SK-N-SH treated with all-trans-retinoic acid at 6 μM for 48 hours (cell line): ENCODE measurements around the gene APMAP.

ENCODE experiments used
- CREB5 ChIP-seq: fragments of 250-450 bp; sonication (Bioruptor Pico); IDR thresholded peaks from 2 replicates; pipeline ENCODE4 v1.5.1; 2020; ENCODE audit warnings: low read depth, mild to moderate bottlenecking, moderate library complexity
- SNAI2 ChIP-seq: fragments of 250-450 bp; sonication (Bioruptor Pico); IDR thresholded peaks from 2 replicates; pipeline ENCODE4 v1.5.0; 2020; ENCODE audit warnings: mild to moderate bottlenecking, moderate library complexity
- ZC3H10 ChIP-seq: fragments of 250-450 bp; sonication (Bioruptor Pico); IDR thresholded peaks from 2 replicates; pipeline ENCODE4 v1.5.1; 2021; ENCODE audit warnings: mild to moderate bottlenecking, moderate library complexity

DNA sequence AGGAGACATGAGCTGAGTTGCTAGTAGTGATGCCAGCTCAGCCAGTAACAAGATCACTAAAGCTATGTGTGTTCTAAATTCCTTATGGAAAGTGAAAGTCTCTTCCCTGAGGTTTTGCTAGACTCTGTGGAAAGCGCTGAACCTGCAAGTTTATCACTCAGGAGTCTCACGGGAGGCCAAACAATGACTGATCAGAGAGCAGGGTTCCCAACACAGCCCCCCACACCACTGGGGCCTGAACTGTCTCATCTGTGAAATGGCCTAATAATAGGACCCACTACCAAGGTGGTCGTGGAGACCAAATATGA is 45.5 kb upstream of the APMAP start:
- TF ChIP-seq ZC3H10 (CRISPR knock-in tag) = no peak
- no peak for TF ChIP-seq CREB5 (CRISPR knock-in tag)
- no peak for TF ChIP-seq SNAI2 (CRISPR knock-in tag)
